Stimulated activated CD8-positive, alpha-beta memory T cell treated with anti-CD3 and anti-CD28 coated beads, Interleukin-4, amount 100 ng/mL, for 4 hours (primary cell): Measurements from ENCODE around the gene H6PD.

Experiments used
- DNase-seq, 2 donors: peaks; one replicate each; pipeline ENCODE4 v3.0.0-alpha.2; 2020; ENCODE audit warnings: low read depth in 2 of 2, low spot score in 1 of 2

The H6PD gene

DNA sequence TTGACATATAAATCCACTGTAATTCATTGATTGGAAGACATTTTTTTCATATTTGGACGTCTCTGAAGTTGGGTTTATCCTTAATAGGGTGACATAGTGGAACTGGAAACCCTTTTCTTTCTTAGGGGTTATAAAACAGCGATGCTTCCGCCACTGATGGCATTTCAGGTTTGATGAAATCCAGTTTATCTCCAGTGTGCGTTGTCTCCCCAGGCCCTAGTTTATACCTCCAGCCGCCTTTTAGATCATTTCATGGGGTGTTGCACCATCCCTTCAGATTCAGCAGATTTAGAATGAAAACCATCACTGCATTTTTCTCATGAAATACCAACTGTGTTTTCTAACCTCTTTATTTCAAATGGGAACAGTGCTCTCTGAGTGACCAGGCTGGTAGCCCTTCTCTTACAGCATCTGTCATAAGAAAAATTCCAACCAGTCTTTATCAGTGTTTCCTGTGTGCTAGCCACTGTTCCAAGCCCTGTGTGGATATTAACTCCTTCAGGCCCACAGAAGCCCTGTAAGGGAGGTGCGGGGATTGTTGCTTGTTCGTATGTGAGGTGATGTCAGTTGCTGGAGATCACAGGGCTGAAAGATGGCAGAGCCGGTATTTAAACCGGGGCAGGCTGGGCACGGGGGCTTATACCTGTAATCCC, 19.0 kb downstream of the H6PD start:
- DNase-seq, result no peak

DNA sequence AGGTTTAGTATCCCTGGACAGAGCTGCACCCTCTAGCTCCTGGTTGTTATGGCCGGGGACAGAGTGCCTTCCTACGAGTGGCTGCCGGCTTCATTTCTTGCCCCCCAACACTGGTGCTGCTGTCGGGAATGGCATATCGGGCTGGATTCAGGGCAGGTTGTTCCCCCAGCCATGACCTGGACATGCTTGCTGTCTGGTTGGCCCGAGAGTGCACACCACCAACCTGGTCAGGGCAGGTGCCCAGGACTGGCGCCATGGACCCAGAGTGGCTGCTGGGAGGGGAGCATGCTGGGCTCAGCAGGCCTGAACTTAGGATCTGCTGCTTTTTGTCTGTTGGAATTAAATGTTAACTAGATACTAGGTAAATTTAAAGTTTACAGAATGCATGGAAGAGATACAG, 21.8 kb downstream of the H6PD start:
- no peak for DNase-seq

DNA sequence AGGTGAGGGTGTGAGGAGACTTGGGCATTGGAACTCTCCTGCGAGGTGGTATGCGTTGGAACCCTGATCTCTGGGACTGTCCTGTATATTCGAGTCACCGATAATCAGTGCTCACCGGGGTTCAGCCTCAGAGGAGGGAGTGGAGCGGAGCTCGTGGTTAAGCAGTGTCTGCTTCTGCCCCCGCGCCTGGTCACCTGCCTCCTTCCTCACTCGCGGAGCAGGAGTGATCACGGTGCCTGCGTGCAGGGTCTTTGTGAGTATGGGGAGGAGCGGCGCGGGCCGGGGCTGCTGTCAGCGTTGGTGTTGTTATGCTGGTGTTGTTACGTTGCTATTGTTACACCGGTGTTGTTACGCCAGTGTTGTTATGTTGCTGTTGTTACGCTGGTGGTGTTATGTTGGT, 23.3 kb downstream of the H6PD start:
- DNase-seq, result no peak

DNA sequence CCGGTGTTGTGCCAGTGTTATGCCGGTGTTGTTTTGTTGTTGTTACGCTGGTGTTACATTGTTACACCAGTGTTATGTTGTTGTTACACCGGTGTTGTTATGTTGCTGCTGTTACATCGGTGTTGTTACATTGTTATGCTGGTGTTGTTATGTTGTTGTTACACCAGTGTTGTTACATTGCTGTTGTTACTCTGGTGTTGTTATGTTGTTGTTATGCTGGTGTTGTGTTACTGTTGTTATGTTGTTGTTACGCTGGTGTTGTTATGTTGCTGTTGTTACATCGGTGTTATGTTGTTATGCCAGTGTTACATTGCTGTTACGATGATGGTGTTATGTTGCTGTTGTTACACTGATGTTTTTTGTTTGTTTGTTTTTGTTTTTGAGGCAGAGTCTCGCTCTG, 24.1 kb downstream of the H6PD start:
- DNase-seq, result no peak

DNA sequence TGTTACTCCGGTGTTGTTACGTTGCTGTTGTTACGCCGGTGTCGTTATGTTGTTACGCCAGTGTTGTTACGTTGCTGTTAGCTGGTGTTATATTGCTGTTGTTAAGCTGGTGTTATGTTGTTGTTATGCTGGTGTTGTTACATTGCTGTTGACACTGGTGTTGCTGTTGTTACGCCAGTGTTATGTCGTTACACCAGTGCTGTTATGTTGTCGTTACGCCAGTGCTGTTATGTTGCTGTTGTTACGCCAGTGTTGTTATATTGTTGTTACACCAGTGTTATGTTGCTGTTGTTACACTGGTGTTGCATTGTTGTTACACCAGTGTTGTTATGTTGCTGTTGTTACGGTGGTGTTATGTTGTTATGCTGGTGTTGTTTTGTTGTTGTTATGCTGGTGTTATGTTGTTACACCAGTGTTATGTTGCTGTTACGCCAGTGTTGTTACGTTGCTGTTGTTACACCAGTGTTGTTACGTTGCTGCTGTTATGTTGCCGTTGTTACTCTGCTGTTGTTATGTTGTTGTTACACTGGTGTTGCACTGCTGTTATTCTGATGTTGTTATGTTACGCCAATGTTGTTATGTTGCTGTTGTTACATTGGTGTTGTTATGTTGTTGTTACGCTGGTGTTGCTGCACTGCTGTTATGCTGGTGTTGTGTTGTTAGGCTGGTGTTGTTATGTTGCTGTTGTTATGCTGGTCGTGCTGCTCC, 25.6 kb downstream of the H6PD start:
- DNase-seq, result no peak

DNA sequence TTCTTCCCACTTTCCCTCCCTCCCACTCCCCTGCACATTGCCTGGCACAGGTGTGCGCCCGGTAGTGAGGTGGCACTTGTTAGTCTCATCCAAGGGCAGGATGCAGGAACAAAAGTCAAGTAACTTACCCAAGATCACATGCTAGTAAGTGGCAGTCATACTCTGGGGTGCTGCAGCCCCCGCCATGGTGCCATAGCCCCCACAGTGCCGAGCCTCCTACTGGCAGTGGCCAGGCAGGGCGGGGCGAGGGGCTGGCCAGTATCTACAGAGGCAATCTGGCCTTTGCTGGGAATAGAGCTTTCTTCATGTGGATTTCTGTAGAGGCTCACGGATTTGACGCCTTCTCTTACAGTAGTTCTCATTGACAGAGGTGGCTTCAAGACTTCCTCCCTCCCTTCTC, 26.9 kb downstream of the H6PD start:
- DNase-seq, result no peak

DNA sequence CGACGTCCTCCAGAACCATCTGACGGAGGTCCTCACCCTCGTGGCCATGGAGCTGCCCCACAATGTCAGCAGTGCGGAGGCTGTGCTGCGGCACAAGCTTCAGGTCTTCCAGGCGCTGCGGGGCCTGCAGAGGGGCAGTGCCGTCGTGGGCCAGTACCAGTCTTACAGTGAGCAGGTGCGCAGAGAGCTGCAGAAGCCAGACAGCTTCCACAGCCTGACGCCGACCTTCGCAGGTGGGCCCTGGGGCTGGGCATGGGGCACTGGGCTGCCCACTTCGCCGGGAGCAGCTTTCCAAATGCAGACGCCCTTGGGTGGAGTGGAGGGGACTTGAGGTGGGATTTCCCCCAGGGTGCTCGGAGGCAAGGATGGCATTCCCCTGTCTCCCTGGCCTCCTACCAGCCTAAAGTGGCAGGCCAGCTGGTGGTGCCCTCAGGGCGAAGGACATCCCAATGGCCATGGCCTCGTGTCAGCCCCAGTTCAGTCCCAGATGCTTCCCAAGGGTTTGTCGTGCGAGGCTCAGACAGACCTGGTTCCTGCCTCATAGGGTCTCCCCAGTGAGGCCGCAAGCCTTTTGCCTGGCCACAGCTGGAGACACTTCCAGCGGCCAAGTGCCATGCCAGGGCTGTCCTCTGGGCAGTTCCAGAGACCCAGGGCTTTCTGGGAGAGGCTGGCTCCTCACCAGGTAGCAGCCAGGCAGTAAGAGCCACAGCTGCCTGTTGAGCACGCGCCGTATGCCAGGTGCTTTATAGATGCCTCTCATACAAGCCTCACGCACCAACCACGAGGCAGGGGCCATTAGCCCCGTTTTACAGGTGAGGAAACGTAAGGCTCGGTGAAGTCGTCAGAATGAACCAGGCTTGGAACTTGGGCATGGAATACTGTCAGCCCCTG, 27.8 kb downstream of the H6PD start:
- no peak for DNase-seq

DNA sequence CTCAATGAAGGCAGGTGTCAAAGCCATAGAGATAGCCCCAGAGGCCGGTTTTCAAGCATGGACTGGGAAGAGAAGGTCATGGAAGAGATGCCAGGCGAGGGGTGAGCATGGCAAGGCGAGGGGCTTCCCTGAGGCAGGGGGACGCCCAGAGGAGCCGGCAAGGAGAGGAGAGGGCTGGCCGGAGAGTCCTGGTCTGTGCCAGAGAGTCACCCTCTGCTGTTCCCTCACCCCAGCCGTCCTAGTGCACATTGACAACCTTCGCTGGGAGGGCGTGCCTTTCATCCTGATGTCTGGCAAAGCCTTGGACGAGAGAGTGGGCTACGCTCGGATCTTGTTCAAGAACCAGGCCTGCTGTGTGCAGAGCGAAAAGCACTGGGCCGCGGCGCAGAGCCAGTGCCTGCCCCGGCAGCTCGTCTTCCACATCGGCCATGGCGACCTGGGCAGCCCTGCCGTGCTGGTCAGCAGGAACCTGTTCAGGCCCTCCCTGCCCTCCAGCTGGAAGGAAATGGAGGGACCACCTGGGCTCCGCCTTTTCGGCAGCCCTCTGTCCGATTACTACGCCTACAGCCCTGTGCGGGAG, 28.8 kb downstream of the H6PD start:
- no peak for DNase-seq

DNA sequence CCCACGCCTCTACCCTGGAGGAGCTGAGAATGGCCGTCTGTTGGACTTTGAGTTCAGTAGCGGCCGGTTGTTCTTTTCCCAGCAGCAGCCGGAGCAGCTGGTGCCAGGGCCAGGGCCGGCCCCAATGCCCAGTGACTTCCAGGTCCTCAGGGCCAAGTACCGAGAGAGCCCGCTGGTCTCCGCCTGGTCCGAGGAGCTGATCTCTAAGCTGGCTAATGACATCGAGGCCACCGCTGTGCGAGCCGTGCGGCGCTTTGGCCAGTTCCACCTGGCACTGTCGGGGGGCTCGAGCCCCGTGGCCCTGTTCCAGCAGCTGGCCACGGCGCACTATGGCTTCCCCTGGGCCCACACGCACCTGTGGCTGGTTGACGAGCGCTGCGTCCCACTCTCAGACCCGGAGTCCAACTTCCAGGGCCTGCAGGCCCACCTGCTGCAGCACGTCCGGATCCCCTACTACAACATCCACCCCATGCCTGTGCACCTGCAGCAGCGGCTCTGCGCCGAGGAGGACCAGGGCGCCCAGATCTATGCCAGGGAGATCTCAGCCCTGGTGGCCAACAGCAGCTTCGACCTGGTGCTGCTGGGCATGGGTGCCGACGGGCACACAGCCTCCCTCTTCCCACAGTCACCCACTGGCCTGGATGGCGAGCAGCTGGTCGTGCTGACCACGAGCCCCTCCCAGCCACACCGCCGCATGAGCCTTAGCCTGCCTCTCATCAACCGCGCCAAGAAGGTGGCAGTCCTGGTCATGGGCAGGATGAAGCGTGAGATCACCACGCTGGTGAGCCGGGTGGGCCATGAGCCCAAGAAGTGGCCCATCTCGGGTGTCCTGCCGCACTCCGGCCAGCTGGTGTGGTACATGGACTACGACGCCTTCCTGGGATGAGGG, 29.7 kb downstream of the H6PD start:
- no peak for DNase-seq

DNA sequence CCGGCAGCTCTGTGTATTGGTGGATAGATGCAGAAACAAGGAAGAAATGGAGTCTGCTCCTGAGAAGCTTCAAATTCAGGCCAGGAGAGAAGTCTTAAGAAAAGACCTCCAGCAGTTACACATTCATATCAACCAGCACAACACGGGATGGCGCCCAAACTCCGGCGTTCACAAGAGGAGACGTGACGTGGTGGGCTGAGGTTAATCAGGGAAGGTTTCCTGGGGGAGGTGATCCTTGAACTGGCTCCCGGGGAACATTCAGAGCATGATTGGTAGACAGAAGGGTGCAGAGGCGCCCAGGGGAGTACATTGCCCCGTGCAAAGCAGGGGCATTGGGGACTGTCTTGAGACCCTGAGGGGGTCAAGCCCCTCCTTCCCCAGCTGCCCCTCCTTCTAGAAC, 30.5 kb downstream of the H6PD start:
- DNase-seq, result no peak

DNA sequence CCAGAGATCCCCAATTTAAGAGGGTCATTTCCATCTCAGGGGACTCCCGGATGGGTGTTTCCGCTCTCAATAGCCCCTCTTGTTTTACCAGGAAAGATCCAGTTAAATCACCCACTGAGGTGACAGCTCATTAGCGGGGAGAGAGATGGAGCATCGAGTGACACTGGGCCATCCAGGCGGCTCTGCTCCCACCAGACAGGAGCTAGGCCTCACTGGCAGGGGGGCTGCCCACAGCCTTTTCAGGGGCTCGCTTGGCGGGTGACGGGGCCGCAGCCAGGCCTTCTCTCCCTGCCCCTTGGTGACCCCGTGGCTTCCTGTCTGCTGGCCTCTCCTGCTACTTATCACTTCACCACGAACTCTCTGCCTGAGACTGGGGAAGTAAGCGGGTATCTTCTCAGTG, 31.4 kb downstream of the H6PD start:
- no peak for DNase-seq

DNA sequence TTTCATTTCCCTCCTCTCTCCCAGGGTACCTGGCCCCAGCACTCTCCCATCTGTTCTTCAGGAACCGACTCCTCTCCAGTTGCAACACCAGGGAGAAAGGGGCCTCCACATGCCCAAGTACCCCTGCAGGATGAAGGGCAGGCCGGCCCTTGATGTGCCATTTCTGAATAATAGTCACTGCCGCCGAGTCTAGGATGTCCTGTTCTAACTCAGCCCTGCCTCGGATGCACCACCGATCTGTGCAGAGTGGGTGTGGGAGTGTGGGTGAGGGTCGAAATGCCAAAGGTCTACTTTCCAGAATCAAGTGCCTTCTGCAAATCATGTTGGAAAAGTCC, 32.7 kb downstream of the H6PD start:
- no peak for DNase-seq

DNA sequence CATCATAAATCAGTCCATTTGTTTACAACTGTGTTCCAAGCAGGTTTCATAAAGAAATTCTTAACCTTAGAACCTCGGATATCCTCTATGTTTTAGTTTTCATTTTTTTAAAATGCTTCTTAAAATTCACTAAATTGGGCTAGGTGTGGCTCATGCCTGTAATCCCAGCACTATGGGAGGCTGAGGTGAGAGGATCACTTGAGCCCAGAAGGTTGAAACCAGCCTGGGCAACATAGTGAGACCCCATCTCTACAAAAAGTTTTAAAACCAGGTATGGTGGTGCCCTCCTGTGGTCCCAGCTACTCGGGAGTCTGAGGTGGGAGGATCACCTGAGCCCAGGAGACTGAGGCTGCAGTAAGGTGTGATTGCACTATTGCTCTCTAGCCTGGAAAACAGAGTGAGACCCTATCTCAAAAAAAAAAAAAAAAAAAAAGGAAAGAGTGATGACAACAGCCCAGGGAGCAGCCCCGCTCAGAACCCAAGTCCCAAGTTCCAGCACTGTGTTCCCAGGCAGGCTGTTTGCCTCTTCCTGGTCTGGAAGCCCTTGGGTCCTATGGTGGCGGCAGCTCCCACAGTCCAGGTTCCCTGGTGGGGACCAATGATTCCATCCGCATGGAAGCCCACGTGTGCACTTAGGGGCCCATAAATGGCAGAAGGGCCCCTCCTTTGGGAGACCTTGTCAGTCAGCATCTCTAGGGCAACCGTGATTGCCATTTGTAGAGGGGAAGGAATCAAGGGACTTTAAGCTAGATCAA, 33.4 kb downstream of the H6PD start:
- no peak for DNase-seq

DNA sequence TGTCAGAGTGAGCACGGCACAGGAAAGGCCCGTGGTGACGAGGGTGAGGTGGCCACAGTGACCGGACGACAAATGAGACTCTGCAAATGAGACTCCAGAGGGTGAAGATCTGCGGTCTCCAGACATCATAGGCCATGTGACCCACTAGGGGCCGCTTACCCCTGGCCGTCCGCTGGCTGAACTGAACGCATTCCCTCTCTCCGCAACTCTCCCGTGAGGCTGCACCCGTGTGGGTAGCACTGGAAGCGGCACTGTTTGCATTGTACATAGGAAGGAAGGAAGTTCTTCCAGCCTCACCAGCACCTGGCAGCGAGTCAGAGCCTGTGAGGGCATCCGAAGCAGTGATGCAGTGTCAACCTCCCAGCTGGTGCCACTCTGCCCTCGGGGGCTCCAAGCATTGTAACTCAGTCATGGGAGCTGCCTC, 34.5 kb downstream of the H6PD start:
- DNase-seq, result no peak

DNA sequence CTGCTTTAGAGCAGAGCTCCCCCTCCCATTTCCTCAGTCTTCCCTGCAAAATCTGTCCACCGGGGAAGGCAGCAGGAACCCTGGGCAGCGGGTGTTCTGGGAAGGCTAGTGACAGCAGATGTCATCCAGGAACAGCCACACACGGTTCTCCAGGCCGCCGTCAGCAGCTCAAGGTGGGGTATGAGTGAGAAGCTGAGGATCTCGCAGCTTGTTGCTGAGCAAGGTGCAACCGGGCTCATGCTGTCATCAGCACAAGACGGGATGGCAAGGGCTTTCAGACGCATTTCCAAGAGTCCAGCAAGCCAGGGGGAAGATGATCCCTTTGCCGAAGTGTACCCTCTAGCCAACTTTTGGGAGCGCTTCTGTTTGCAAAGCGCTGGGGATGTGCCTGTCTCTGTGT, 35.1 kb downstream of the H6PD start:
- DNase-seq, result no peak

DNA sequence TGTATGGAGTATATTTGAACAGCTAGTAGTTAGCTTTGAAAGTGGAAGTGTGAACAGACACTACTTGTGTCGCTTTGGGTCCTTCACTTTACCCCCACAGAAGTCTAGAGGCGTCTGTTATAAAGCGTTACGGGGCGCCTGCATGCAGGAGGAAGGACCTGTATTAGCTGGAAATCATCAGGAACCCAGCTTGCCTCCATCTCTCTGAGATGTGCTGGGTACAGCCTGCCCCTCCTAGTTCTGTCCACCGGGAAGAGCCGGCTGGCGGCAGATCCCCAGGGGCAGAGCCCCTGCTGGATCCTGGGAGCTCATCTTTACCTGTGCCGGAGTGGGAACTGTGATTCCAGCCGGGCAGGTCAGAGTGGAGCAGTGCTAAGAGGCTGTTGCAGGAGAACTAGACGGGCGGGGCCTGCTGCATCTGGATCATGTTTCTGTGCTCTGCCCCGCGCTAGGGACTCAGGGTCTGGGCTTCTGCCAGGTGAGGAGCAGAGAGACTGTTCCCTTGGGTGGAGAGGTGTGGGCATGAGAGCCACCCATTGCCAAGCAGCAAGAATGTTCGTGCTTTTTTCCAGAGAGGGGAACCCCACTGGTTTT, 35.8 kb downstream of the H6PD start:
- DNase-seq, result no peak

DNA sequence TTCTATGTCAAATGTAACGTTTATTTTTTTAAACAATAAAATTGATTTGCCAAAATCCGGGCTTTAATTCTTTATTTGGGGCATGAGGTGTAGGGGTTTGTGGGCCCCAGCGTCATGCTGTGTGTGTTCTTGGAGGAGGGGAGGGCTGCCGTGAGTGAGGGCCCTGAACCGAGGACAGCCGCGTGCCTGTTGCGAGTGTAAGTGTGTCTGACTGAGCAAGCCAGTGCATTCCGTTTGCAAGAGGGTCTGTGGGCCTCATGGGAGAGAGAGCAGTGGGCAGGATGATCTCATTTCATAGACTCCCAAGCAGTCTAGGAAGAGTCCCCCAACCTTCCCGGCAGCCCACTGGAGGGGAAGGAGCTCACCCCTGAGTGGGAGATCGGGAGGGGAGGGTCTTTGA, 36.7 kb downstream of the H6PD start:
- DNase-seq, result no peak

DNA sequence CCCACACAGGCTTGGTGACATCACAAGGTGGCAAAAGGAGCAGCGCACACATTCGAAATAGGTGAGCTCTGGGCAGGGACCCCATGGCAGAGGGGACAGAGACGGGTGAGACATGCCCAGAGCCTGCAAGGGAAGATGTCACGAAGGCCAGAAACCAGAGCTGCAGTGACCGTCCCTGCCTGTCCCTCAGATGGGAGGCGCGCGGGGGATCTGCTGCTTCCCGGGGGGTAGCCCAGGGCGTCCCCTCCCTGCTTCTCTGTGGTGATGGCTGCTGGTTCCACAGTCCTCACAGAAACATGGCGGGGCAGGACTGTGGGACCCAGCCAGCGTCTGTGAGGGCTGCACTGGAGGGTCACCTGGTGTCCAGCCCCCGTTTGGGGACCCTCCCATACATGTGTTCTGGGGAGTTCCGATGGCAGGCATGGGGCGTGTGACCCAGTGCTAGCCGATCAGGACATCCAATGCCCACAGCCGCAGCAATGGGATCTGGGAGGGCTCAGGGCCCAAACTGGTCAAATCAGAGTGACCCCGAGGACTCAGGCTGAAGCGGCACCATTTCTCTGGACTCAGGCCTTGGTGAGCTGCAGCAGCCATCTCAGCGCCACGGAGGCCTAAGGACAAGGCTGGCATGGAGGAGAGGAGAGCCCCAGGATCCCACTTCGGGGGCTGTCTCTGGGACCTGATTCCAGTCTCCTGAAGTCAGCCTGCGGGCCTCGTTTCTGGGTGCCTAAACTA, 37.5 kb downstream of the H6PD start:
- DNase-seq, result no peak

DNA sequence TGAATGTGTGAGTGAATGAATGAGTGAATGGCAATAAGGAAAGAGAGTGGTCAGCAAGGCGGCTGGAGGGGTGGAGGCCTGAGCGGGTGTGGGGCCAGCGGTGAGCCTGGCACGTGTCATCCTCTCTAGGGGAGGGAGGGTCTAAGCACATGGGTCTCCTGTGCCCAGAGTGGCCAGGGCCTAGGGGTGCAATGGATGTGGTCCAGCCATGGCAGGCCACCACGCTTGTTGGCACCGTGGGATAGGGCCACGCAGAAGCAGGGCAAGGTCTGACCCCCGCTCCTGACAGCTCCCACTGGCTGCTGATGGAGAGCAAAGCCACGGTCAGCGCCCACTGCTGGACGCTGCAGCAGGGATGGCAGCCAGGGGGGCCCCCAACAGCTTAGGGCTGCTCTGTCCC, 38.6 kb downstream of the H6PD start:
- no peak for DNase-seq
